Panc1 (cell line): Measurements from ENCODE around the gene KDM5C. TPM values are rescaled to one million over a fixed set of nuclear protein-coding genes. Genes with fewer than 3 reads are reported as not detected.

ENCODE experiments used
- ATAC-seq: fragments of 200-7000 bp; cut with Tn5 transposase; 2 replicates; pipeline ENCODE4 v1.9.1; 2020; ENCODE audit warnings: mild to moderate bottlenecking, moderate library complexity
- BruUV-seq: library from RNA; stranded (reverse); fragments of 400-500 nt; replicated peaks from 2 replicates; lab custom pipeline; 2021; lab: Mats Ljungman, UMichigan
- CTCF ChIA-PET: fragments of 300-600 bp; sonication (Branson Sonifier 250); formaldehyde crosslinking; loops from one replicate; lab custom pipeline; 2022; ENCODE audit warnings: antibody characterized with exemption; lab: Charles Lee
- POLR2A ChIA-PET: fragments of 300-600 bp; sonication (Branson Sonifier 250); formaldehyde crosslinking; loops from one replicate; lab custom pipeline; 2022; ENCODE audit warnings: antibody characterized with exemption; lab: Charles Lee
- DNase-seq: peaks from one replicate; pipeline ENCODE4 v3.0.0-alpha.2; 2010; ENCODE audit warnings: low read depth, low spot score
- H3K27ac ChIP-seq: 2 replicates; pipeline ENCODE4 v1.5.1; 2011; ENCODE audit warnings: mild to moderate bottlenecking, low read length, inconsistent platforms
- H3K27me3 ChIP-seq: fragments of 200-500 bp; sonication (Bioruptor generic); 2 replicates; pipeline ENCODE4 v1.6.0; 2014; ENCODE audit warnings: low read length, inconsistent platforms; ENCODE audit not compliant: control insufficient read depth, insufficient read depth
- H3K36me3 ChIP-seq: fragments of 200-500 bp; sonication (Bioruptor generic); 2 replicates; pipeline ENCODE4 v1.5.1; 2014; ENCODE audit warnings: inconsistent platforms, mild to moderate bottlenecking, low read length, moderate library complexity; ENCODE audit not compliant: control insufficient read depth, insufficient read depth
- H3K4me1 ChIP-seq: 2 replicates; pipeline ENCODE4 v1.5.1; 2011; ENCODE audit warnings: inconsistent platforms, mild to moderate bottlenecking, low read length, moderate library complexity; ENCODE audit not compliant: control insufficient read depth, insufficient read depth
- H3K4me3 ChIP-seq, 2 experiments: 2 replicates each; pipeline ENCODE4 v1.5.1; 2011 to 2012; ENCODE audit warnings: low read depth in 2 of 2, low read length in 2 of 2, mild to moderate bottlenecking in 2 of 2, inconsistent platforms in 1 of 2, moderate library complexity in 1 of 2
- H3K9me3 ChIP-seq: fragments of 200-500 bp; sonication (Bioruptor generic); 2 replicates; pipeline ENCODE4 v1.5.1; 2014; ENCODE audit warnings: low read depth, mild to moderate bottlenecking, inconsistent platforms, low read length, moderate library complexity; ENCODE audit not compliant: control insufficient read depth, insufficient read depth
- POLR2AphosphoS5 ChIP-seq: IDR thresholded peaks from 2 replicates; pipeline ENCODE4 v1.6.1; 2012; ENCODE audit warnings: mild to moderate bottlenecking, low read depth, low read length, moderate library complexity
- SIN3A ChIP-seq: IDR thresholded peaks from 2 replicates; pipeline ENCODE4 v1.6.1; 2012; ENCODE audit warnings: low read depth, mild to moderate bottlenecking, low read length, moderate library complexity, borderline replicate concordance; ENCODE audit not compliant: insufficient read depth
- TCF7L2 ChIP-seq: IDR thresholded peaks from 2 replicates; pipeline ENCODE4 v1.6.1; 2011; ENCODE audit warnings: mild to moderate bottlenecking, low read depth, low read length, inconsistent platforms
- in situ Hi-C: cut with HindIII; loops from 2 replicates; pipeline ENCODE4 v1.10.0; 2016; ENCODE audit warnings: low sequenced_read_pairs, low pct_unique_long_range_greater_than_20kb
- intact Hi-C: fragments of 100-400 bp; cut with micrococcal nuclease; formaldehyde crosslinking; loops from one replicate; pipeline ENCODE4 v1.10.0; 2022; ENCODE audit not compliant: unreplicated experiment
- total RNA-seq: library from RNA; stranded (reverse); gene quantifications from one replicate; pipeline ENCODE4 v1.2.1, GENCODE V29; 2021; ENCODE audit not compliant: unreplicated experiment
- TF ChIP-seq, protein P1 (sequence below): fragments of 450-650 bp; IDR thresholded peaks from 2 replicates; pipeline ENCODE4 v1.5.1; 2017; ENCODE audit warnings: mild to moderate bottlenecking
- TF ChIP-seq, protein P2 (sequence below), 2 experiments: IDR thresholded peaks; 2 replicates each; pipeline ENCODE4 v1.6.1; 2011 to 2012; ENCODE audit warnings: low read depth in 2 of 2, control low read depth in 1 of 2, low read length in 1 of 2, mild to moderate bottlenecking in 1 of 2, moderate library complexity in 1 of 2; ENCODE audit not compliant: insufficient read depth in 1 of 2

Gene KDM5C
- total RNA-seq, 1 experiment from 2014 or later, result 104 TPM

DNA sequence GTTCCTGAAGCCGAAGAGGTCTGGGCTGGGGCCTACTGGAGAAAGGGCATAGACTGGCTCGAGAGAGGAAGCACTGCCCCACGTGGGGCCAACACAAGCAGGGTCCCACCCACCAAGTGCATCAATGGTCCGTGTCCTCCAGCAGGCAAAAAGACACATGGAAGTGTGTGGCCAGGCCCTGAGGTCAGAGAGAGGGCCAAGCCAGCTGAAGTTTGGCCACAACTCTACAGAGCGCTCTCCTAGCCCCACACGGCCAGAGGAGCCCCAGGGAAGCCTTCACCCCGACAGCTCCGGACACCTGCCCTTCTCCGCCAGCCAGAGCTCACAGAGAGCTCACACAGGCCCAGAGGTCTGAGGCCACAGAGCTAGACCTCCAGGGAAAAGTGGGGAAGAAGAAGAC lies 8.5 kb upstream of the KDM5C start:
- no peak overlapping the region for H3K4me3 ChIP-seq
- H3K9me3 ChIP-seq, result no peaks in the 10 kb centered on the region
- in situ Hi-C loops (no loop called here), intact Hi-C loops (no loop called here)
- ATAC-seq (no peak), DNase-seq (no peak)
- ChIA-PET POLR2A (no interaction called here), CTCF (no interaction called here)
- no peaks in the 10 kb centered on the region for H3K27me3 ChIP-seq
- TF ChIP-seq, protein P1, sequence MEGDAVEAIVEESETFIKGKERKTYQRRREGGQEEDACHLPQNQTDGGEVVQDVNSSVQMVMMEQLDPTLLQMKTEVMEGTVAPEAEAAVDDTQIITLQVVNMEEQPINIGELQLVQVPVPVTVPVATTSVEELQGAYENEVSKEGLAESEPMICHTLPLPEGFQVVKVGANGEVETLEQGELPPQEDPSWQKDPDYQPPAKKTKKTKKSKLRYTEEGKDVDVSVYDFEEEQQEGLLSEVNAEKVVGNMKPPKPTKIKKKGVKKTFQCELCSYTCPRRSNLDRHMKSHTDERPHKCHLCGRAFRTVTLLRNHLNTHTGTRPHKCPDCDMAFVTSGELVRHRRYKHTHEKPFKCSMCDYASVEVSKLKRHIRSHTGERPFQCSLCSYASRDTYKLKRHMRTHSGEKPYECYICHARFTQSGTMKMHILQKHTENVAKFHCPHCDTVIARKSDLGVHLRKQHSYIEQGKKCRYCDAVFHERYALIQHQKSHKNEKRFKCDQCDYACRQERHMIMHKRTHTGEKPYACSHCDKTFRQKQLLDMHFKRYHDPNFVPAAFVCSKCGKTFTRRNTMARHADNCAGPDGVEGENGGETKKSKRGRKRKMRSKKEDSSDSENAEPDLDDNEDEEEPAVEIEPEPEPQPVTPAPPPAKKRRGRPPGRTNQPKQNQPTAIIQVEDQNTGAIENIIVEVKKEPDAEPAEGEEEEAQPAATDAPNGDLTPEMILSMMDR, result no peak
- TF ChIP-seq TCF7L2 (no peak), POLR2AphosphoS5 (no peak), SIN3A (no peak)
- TF ChIP-seq, protein P2, sequence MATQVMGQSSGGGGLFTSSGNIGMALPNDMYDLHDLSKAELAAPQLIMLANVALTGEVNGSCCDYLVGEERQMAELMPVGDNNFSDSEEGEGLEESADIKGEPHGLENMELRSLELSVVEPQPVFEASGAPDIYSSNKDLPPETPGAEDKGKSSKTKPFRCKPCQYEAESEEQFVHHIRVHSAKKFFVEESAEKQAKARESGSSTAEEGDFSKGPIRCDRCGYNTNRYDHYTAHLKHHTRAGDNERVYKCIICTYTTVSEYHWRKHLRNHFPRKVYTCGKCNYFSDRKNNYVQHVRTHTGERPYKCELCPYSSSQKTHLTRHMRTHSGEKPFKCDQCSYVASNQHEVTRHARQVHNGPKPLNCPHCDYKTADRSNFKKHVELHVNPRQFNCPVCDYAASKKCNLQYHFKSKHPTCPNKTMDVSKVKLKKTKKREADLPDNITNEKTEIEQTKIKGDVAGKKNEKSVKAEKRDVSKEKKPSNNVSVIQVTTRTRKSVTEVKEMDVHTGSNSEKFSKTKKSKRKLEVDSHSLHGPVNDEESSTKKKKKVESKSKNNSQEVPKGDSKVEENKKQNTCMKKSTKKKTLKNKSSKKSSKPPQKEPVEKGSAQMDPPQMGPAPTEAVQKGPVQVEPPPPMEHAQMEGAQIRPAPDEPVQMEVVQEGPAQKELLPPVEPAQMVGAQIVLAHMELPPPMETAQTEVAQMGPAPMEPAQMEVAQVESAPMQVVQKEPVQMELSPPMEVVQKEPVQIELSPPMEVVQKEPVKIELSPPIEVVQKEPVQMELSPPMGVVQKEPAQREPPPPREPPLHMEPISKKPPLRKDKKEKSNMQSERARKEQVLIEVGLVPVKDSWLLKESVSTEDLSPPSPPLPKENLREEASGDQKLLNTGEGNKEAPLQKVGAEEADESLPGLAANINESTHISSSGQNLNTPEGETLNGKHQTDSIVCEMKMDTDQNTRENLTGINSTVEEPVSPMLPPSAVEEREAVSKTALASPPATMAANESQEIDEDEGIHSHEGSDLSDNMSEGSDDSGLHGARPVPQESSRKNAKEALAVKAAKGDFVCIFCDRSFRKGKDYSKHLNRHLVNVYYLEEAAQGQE (IDR thresholded peaks at IDR 0.05; ENCODE audit: insufficient read depth in 1 of 2, low read depth in 2 of 2, low read length in 1 of 2), result no peak
- no peaks in the 10 kb centered on the region for H3K36me3 ChIP-seq
- H3K4me1 ChIP-seq, result no peaks in the 10 kb centered on the region
- no peak overlapping the region for H3K27ac ChIP-seq
- BruUV-seq, result TSS peak; percentile 76

DNA sequence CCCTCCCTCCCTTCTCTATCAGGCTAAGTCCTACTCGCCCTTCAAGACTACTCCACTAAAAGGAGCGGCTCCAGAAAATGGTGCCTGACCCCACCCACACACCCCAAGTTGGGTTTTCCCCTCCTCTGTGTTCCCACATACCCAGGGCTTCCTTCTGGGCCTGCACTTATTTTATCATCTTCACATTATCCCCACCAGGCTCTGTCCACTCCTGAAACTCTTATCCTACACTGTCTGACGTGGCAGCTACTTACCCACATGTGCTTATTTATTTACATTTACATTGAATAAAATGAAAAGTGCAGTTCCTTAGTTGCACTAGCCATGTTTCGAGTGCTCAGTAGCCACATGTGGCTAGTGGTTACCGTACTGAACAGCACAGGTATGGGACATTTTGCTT lies 5.1 kb upstream of the KDM5C start:
- H3K9me3 ChIP-seq, result no peaks in the 10 kb centered on the region
- H3K36me3 ChIP-seq, result no peaks in the 10 kb centered on the region
- no peak overlapping the region for H3K4me3 ChIP-seq
- CTCF ChIA-PET, result no interaction called here
- POLR2A ChIA-PET, result no interaction called here
- BruUV-seq, result no TSS peak
- H3K4me1 ChIP-seq, result no peaks in the 10 kb centered on the region
- H3K27ac ChIP-seq, result no peak overlapping the region
- DNase-seq (no peak), ATAC-seq (no peak)
- no peak for TF ChIP-seq POLR2AphosphoS5
- TF ChIP-seq TCF7L2, result no peak
- no peak for TF ChIP-seq SIN3A
- TF ChIP-seq, protein P1, result no peak
- TF ChIP-seq, protein P2 (IDR thresholded peaks at IDR 0.05; ENCODE audit: insufficient read depth in 1 of 2, low read depth in 2 of 2, low read length in 1 of 2), result no peak
- intact Hi-C loops (no loop called here), in situ Hi-C loops (no loop called here)
- H3K27me3 ChIP-seq, result no peaks in the 10 kb centered on the region
